GM10266 (cell line): ENCODE data around the gene COL4A5.

Experiments used
- DNase-seq: peaks from one replicate; pipeline ENCODE4 v3.0.0; 2012; ENCODE audit errors: extremely low spot score
- TF ChIP-seq, protein P1 (sequence below): IDR thresholded peaks from 2 replicates; pipeline ENCODE4 v1.5.1; 2012; ENCODE audit warnings: mild to moderate bottlenecking, low read depth; ENCODE audit not compliant: control insufficient read depth, insufficient read depth; ENCODE audit errors: missing control alignments

COL4A5 gene

GRCh38 chrX:108737754-108738153 is 298.1 kb downstream of the COL4A5 start:
- TF ChIP-seq, protein P1, sequence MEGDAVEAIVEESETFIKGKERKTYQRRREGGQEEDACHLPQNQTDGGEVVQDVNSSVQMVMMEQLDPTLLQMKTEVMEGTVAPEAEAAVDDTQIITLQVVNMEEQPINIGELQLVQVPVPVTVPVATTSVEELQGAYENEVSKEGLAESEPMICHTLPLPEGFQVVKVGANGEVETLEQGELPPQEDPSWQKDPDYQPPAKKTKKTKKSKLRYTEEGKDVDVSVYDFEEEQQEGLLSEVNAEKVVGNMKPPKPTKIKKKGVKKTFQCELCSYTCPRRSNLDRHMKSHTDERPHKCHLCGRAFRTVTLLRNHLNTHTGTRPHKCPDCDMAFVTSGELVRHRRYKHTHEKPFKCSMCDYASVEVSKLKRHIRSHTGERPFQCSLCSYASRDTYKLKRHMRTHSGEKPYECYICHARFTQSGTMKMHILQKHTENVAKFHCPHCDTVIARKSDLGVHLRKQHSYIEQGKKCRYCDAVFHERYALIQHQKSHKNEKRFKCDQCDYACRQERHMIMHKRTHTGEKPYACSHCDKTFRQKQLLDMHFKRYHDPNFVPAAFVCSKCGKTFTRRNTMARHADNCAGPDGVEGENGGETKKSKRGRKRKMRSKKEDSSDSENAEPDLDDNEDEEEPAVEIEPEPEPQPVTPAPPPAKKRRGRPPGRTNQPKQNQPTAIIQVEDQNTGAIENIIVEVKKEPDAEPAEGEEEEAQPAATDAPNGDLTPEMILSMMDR = no peak
- DNase-seq = no peak

DNA sequence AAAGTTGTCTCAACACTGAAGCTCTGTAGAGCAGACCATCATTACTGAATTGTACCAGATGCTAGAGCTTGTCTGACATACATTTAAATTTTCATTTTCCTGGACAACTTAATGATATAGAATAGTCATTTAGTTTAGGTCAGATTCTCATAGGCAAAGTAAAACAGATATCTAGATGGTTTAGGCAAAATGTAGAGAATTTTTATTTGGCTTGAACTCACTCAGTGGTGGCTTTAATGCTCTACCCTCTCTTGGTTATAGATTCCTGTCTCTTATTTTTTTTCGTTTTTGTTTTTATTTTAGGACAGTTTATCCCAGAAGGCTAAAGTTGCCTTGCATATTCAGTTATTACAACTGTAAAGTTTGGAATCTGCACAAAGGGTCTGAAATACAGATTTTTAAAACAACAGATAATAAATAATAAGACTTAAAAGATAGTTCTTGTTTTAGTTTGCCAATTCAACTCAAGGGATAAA is 300.7 kb downstream of the COL4A5 start:
- TF ChIP-seq, protein P1 = no peak
- no peak for DNase-seq
